Neural cell (in vitro differentiated cells): ENCODE data around the gene PTK6. TPM values are rescaled to one million over a fixed set of nuclear protein-coding genes. Genes with fewer than 3 reads are reported as not detected.

Experiments used
- H2AFZ ChIP-seq: fragments of 200-600, 300-800 bp; sonication (generic), shearing (Covaris generic); 2 replicates; pipeline ENCODE4 v1.6.0; 2014; ENCODE audit warnings: low read depth, mild to moderate bottlenecking, antibody characterized with exemption, low read length, moderate library complexity
- H3F3A ChIP-seq: fragments of 200-600 bp; shearing (Covaris generic); 2 replicates; pipeline ENCODE4 v1.6.1; 2016; ENCODE audit warnings: mild to moderate bottlenecking, moderate library complexity, mixed read lengths, antibody characterized with exemption, low read length; ENCODE audit not compliant: insufficient read depth, poor library complexity, severe bottlenecking
- H3K27ac ChIP-seq: fragments of 200-600, 300-800 bp; sonication (generic), shearing (Covaris generic); 2 replicates; pipeline ENCODE4 v1.5.1; 2014; ENCODE audit warnings: mild to moderate bottlenecking, low read length, moderate library complexity
- H3K27me3 ChIP-seq: fragments of 300-800, 200-600 bp; sonication (generic), shearing (Covaris generic); 2 replicates; pipeline ENCODE4 v1.6.0; 2014; ENCODE audit warnings: mild to moderate bottlenecking, low read depth, low read length, moderate library complexity; ENCODE audit not compliant: insufficient read depth
- H3K36me3 ChIP-seq: fragments of 300-800, 200-600 bp; sonication (generic), shearing (Covaris generic); 2 replicates; pipeline ENCODE4 v1.5.1; 2014; ENCODE audit warnings: mild to moderate bottlenecking, antibody characterized with exemption, low read length, moderate library complexity; ENCODE audit not compliant: insufficient read depth
- H3K4me2 ChIP-seq: fragments of 300-800, 200-600 bp; sonication (generic), shearing (Covaris generic); 2 replicates; pipeline ENCODE4 v1.6.0; 2014; ENCODE audit warnings: mild to moderate bottlenecking, low read length
- H3K4me3 ChIP-seq: fragments of 300-800, 200-600 bp; sonication (generic), shearing (Covaris generic); 2 replicates; pipeline ENCODE4 v1.5.1; 2014; ENCODE audit warnings: mild to moderate bottlenecking, low read length, moderate library complexity
- H3K79me2 ChIP-seq: fragments of 200-600 bp; shearing (Covaris generic); replicated peaks from 2 replicates; pipeline ENCODE4 v1.6.0; 2014; ENCODE audit warnings: mild to moderate bottlenecking, low read length, moderate library complexity; ENCODE audit not compliant: insufficient read depth
- H3K9ac ChIP-seq: fragments of 300-800, 200-600 bp; sonication (generic), shearing (Covaris generic); 2 replicates; pipeline ENCODE4 v1.6.1; 2016; ENCODE audit warnings: mild to moderate bottlenecking, low read length, mixed read lengths
- H3K9me2 ChIP-seq: fragments of 200-600 bp; shearing (Covaris generic); 2 replicates; pipeline ENCODE4 v1.6.1; 2016; ENCODE audit warnings: mild to moderate bottlenecking, low read length, mixed read lengths; ENCODE audit not compliant: insufficient read depth
- H3K9me3 ChIP-seq: fragments of 200-600, 300-800 bp; sonication (generic), shearing (Covaris generic); 2 replicates; pipeline ENCODE4 v1.6.1; 2016; ENCODE audit warnings: mild to moderate bottlenecking, mixed run types, low read length, moderate library complexity, mixed read lengths
- H4K20me1 ChIP-seq: fragments of 200-600 bp; shearing (Covaris generic); 2 replicates; pipeline ENCODE4 v1.6.1; 2016; ENCODE audit warnings: mild to moderate bottlenecking, mixed run types; ENCODE audit not compliant: insufficient read depth
- EP300 ChIP-seq: fragments of 450-650 bp; conservative IDR thresholded peaks from 2 replicates; pipeline ENCODE4 v1.6.1; 2014; ENCODE audit warnings: antibody characterized with exemption, mild to moderate bottlenecking, moderate library complexity; ENCODE audit not compliant: poor library complexity, severe bottlenecking
- EZH2 ChIP-seq: fragments of 200-600, 300-800 bp; shearing (Covaris generic), sonication (generic); IDR thresholded peaks from 2 replicates; pipeline ENCODE4 v1.6.1; 2014; ENCODE audit warnings: antibody characterized with exemption, low read length, borderline replicate concordance, mild to moderate bottlenecking; ENCODE audit not compliant: insufficient read depth, poor library complexity, severe bottlenecking
- MXI1 ChIP-seq: fragments of 450-650 bp; conservative IDR thresholded peaks from 2 replicates; pipeline ENCODE4 v1.6.1; 2014; ENCODE audit warnings: antibody characterized with exemption, mild to moderate bottlenecking; ENCODE audit not compliant: poor library complexity, severe bottlenecking
- POLR2AphosphoS5 ChIP-seq: IDR thresholded peaks from 2 replicates; pipeline ENCODE4 v1.6.1; 2012
- RAD21 ChIP-seq: fragments of 450-650 bp; conservative IDR thresholded peaks from 2 replicates; pipeline ENCODE4 v1.6.1; 2014; ENCODE audit warnings: antibody characterized with exemption, mild to moderate bottlenecking, moderate library complexity
- REST ChIP-seq: IDR thresholded peaks from 2 replicates; pipeline ENCODE4 v1.6.1; 2012; ENCODE audit warnings: borderline replicate concordance
- SMC3 ChIP-seq: fragments of 450-650 bp; conservative IDR thresholded peaks from 2 replicates; pipeline ENCODE4 v1.6.1; 2014; ENCODE audit warnings: antibody characterized with exemption, mild to moderate bottlenecking, moderate library complexity; ENCODE audit not compliant: poor library complexity
- TAF1 ChIP-seq: IDR thresholded peaks from 2 replicates; pipeline ENCODE4 v1.6.1; 2012; ENCODE audit warnings: low read depth
- polyA plus RNA-seq: library from polyadenylated mRNA; depleted of rRNA; stranded (reverse); fragments of >200 nt; gene quantifications from 2 replicates; pipeline ENCODE4 v1.2.3, GENCODE V29; 2014
- TF ChIP-seq, protein P1 (sequence below): fragments of 450-650 bp; IDR thresholded peaks from 2 replicates; pipeline ENCODE4 v1.5.1; 2014; ENCODE audit warnings: antibody characterized with exemption, mild to moderate bottlenecking, moderate library complexity; ENCODE audit not compliant: poor library complexity, severe bottlenecking

The PTK6 gene
- polyA plus RNA-seq, 1 donor from 2014 or later = not detected

- Histone ChIP-seq H4K20me1 (no peaks in the 10 kb centered on the region), H3K9ac (no peak overlapping the region), H3K4me2 (no peak overlapping the region), H3K9me3 (no peaks in the 10 kb centered on the region), H3K4me3 (no peak overlapping the region), H3K27ac (no peak overlapping the region), H3K27me3 (no peaks in the 10 kb centered on the region), H3F3A (no peaks in the 10 kb centered on the region), H2AFZ (no peak overlapping the region), H3K9me2 (no peaks in the 10 kb centered on the region), H3K79me2 (no peaks in the 10 kb centered on the region), H3K36me3 (no peaks in the 10 kb centered on the region)
- TF ChIP-seq TAF1 = no peak
- no peak for TF ChIP-seq SMC3
- TF ChIP-seq EZH2 = no peak
- TF ChIP-seq REST = no peak
- TF ChIP-seq POLR2AphosphoS5 = no peak
- TF ChIP-seq, protein P1, sequence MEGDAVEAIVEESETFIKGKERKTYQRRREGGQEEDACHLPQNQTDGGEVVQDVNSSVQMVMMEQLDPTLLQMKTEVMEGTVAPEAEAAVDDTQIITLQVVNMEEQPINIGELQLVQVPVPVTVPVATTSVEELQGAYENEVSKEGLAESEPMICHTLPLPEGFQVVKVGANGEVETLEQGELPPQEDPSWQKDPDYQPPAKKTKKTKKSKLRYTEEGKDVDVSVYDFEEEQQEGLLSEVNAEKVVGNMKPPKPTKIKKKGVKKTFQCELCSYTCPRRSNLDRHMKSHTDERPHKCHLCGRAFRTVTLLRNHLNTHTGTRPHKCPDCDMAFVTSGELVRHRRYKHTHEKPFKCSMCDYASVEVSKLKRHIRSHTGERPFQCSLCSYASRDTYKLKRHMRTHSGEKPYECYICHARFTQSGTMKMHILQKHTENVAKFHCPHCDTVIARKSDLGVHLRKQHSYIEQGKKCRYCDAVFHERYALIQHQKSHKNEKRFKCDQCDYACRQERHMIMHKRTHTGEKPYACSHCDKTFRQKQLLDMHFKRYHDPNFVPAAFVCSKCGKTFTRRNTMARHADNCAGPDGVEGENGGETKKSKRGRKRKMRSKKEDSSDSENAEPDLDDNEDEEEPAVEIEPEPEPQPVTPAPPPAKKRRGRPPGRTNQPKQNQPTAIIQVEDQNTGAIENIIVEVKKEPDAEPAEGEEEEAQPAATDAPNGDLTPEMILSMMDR = no peak
- TF ChIP-seq MXI1 = no peak
- no peak for TF ChIP-seq EP300
- TF ChIP-seq RAD21 = no peak
Measured at GRCh38 chr20:63544241-63544957, 7.2 kb upstream of the PTK6 start.

DNA sequence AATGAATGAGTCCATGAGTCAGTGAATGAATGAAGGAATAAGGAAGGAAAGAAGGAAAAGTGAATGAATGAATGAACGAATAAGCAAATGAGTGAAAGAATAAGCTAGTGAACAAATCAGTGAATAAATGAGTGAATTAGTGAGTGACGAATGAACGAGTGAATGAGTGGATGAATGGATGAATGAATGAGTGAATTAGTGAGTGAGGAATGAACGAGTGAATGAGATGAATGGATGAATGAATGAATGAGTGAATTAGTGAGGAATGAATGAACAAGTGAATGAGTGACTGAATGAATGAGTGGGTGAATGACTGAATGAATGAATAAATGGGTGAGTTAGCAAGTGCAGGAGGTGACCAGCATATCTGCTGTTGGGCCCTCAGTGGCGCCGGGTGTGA is 6.6 kb upstream of the PTK6 start:
- H3K27me3 ChIP-seq = no peaks in the 10 kb centered on the region
- H3K36me3 ChIP-seq = no peaks in the 10 kb centered on the region
- no peak overlapping the region for H3K9ac ChIP-seq
- no peaks in the 10 kb centered on the region for H3K9me3 ChIP-seq
- H3K9me2 ChIP-seq = no peaks in the 10 kb centered on the region
- H4K20me1 ChIP-seq = no peaks in the 10 kb centered on the region
- no peaks in the 10 kb centered on the region for H3F3A ChIP-seq
- no peak overlapping the region for H3K4me3 ChIP-seq
- no peak overlapping the region for H2AFZ ChIP-seq
- no peak overlapping the region for H3K27ac ChIP-seq
- H3K4me2 ChIP-seq = no peak overlapping the region
- TF ChIP-seq EZH2 = no peak
- TF ChIP-seq, protein P1 = no peak
- no peak for TF ChIP-seq SMC3
- no peak for TF ChIP-seq TAF1
- TF ChIP-seq MXI1 = no peak
- no peak for TF ChIP-seq RAD21
- TF ChIP-seq REST = no peak
- no peak for TF ChIP-seq EP300
- no peak for TF ChIP-seq POLR2AphosphoS5
- H3K79me2 ChIP-seq = no peaks in the 10 kb centered on the region
